ENCODE results near the gene ZNF750.

- TF ChIP-seq CTCF (IDR thresholded peaks at IDR 0.05; ENCODE audit: low read length) (no peak), EZH2 (IDR thresholded peaks at IDR 0.05; ENCODE audit: borderline replicate concordance, low read length) (no peak)
Observed at GRCh38 chr17:82815354-82815753, 24.5 kb downstream of the ZNF750 start.

All from OCI-LY1 (cell line).